Duodenal mucosa (tissue), 2 donors: ENCODE results near the gene FADS1.

Experiments
- H3K27ac ChIP-seq: one replicate; pipeline ENCODE4 v1.7.0; 2013; ENCODE audit warnings: low read depth, low read length
- H3K27me3 ChIP-seq, 2 donors: one replicate each; pipeline ENCODE4 v1.7.0; 2013; ENCODE audit warnings: low read length in 2 of 2, control low read depth in 1 of 2; ENCODE audit not compliant: insufficient read depth in 2 of 2, control insufficient read depth in 1 of 2
- H3K36me3 ChIP-seq, 2 donors: one replicate each; pipeline ENCODE4 v1.7.0; 2013; ENCODE audit warnings: low read length in 2 of 2, control low read depth in 1 of 2; ENCODE audit not compliant: insufficient read depth in 2 of 2, control insufficient read depth in 1 of 2
- H3K4me1 ChIP-seq, 2 donors: one replicate each; pipeline ENCODE4 v1.7.0; 2013; ENCODE audit warnings: low read length in 2 of 2, control low read depth in 1 of 2; ENCODE audit not compliant: insufficient read depth in 2 of 2, control insufficient read depth in 1 of 2
- H3K4me3 ChIP-seq, 2 donors: one replicate each; pipeline ENCODE4 v1.7.0; 2013; ENCODE audit warnings: low read length in 2 of 2, low read depth in 1 of 2
- H3K9ac ChIP-seq, 2 donors: one replicate each; pipeline ENCODE4 v1.7.0; 2013; ENCODE audit warnings: low read length in 2 of 2, low read depth in 1 of 2
- H3K9me3 ChIP-seq, 2 donors: one replicate each; pipeline ENCODE4 v1.7.0; 2013; ENCODE audit warnings: low read length in 2 of 2, control low read depth in 1 of 2; ENCODE audit not compliant: control insufficient read depth in 1 of 2

FADS1 gene

DNA sequence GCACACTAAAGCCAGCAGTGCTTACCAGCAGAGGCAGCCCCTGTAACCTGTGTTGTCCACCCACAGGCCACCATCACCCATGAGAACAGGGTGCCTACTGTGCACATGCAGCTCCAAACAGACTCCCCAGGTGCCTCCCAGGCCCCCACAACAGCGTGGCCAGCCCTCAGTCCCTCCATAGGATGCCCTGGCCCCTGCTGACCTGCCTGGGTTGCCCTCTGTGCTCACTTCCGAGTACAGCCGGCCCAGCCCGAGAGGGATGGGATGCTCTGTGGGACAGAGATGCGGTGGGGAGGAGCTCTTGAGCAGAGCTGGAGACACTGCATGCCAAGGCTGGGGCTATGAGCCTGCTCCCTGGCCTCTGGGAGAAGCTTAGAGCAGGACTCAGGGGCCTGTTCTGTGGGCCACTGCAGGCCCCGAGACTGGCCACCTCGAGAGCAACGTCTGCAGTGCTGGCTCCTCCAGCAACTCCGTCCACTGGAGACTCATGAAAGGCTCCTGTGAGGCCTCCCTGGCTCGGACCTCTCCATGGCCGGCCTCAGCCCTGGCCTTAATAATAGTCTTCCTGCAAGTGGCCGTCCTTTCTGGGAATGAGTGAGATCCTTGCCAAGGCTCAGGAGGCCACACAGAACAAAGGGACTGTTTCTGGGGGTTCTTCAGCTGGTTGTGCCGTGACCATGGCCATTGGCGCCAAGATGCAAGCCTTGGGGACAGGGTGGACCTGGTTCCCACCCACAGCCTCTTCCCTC lies 38.3 kb upstream of the FADS1 start:
- Histone ChIP-seq H3K4me3 (no peak overlapping the region), H3K4me1 (peaks cover 7 to 14% of the 10 kb centered on the region in 2 donors), H3K9me3 (no peaks in the 10 kb centered on the region), H3K27me3 (no peaks in the 10 kb centered on the region), H3K9ac (no peak overlapping the region), H3K36me3 (peaks cover 0 to 61% of the 10 kb centered on the region in 2 donors), H3K27ac (no peak overlapping the region)

- Histone ChIP-seq H3K4me1 (peaks cover 7 to 14% of the 10 kb centered on the region in 2 donors), H3K9me3 (no peaks in the 10 kb centered on the region), H3K36me3 (peaks cover 0 to 55% of the 10 kb centered on the region in 2 donors), H3K9ac (no peak overlapping the region), H3K27ac (no peak overlapping the region), H3K27me3 (no peaks in the 10 kb centered on the region), H3K4me3 (no peak overlapping the region)
These were observed 37.5 kb upstream of the FADS1 start for GRCh38 chr11:61854206-61854895.

DNA sequence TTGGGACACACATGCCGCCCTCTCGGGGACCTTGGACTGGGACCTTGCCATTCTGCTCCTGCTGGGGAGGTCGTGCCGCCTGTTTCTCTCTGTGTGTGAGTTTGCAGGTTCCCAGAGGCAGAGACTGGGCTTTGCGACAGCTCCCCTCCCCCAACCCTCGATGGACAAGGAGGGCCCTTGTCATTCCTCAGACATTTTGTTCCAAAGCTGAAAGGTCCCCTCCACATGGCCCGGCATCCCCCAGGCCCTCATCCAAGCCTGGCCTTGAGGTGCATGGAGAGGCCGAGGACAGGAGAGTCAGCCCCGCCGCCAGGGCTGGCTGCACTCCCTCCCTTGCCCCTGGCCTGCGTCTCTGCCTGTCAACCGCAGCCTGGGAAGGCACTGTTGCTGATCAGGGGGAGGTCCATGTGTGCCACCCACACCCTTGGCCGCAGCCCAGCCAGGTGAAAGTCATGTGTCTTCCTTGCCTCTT lies 36.9 kb upstream of the FADS1 start:
- H3K36me3 ChIP-seq = peaks cover 0 to 54% of the 10 kb centered on the region in 2 donors
- H3K27me3 ChIP-seq = no peaks in the 10 kb centered on the region

GRCh38 chr11:61851900-61852295 lies 35.1 kb upstream of the FADS1 start:
- peaks cover 7 to 14% of the 10 kb centered on the region in 2 donors for H3K4me1 ChIP-seq

More for the DNA sequence above, 36.9 kb upstream of the FADS1 start:
- Histone ChIP-seq H3K4me1 (peaks cover 7 to 14% of the 10 kb centered on the region in 2 donors), H3K9me3 (no peaks in the 10 kb centered on the region), H3K4me3 (no peak overlapping the region), H3K9ac (no peak overlapping the region), H3K27ac (no peak overlapping the region)

DNA sequence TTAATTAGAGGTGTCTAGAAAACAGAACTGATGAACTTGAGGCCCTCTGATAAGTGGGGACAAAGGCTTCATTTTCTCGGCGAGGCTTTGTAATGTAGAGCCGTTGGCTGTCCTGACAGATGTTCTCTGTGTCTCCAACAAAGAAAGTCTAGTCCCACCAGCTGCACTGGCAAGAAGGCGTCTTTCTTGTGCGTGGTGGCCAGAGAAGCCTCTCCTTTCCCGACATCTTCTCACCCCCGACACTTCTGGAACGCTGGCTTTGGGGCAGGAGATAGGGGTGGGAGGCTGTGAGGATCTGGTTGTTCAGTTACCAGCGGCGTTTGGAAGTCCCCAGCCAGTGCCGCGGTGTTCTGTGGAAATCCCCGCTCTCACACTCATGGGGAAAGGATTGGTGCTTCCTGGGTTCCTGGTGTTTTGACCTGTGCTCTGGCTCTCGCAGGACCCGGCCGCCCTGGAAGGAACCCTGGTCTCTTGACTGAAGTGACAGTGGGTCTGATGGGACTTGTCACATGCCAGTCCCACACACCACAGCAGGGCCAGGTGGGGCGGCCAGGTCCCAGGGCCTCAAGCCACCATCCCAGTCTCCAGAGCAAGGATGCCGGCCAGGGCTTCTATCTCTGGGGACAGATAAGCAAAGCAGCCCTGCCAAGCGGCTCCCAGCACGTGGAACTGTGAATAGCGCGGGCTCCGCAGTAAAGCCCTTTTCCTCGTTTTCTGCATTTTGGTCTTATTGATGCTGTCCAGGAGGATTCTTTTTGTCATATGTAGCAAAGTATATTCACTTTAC lies 34.5 kb upstream of the FADS1 start:
- Histone ChIP-seq H3K27ac (no peak overlapping the region), H3K36me3 (peaks cover 0 to 50% of the 10 kb centered on the region in 2 donors), H3K4me1 (peaks cover 7 to 14% of the 10 kb centered on the region in 2 donors), H3K9me3 (no peaks in the 10 kb centered on the region), H3K9ac (no peak overlapping the region), H3K4me3 (no peak overlapping the region), H3K27me3 (no peaks in the 10 kb centered on the region)

More at GRCh38 chr11:61851900-61852295, 35.1 kb upstream of the FADS1 start:
- Histone ChIP-seq H3K27ac (no peak overlapping the region), H3K4me3 (no peak overlapping the region), H3K27me3 (no peaks in the 10 kb centered on the region), H3K9me3 (no peaks in the 10 kb centered on the region), H3K9ac (no peak overlapping the region), H3K36me3 (peaks cover 0 to 56% of the 10 kb centered on the region in 2 donors)

DNA sequence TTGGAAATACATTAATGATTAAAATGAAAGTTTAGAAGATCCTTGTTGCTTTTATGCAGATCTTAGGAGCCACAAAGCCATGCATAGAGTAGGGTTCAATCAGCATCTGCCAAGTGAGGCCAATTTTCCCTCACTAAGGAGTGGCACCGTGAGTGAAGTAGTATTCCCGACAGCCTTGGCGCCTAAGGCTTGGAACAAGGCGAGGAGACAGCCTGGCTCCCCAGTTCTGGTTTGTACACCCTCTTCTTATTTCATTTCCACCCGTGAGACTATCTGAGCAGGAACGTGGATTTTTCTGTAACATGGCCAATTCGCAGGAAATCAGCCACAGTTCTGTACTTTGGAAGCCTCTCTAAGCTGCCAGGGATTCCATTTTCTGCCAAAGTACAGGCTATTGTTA lies 33.9 kb upstream of the FADS1 start:
- no peak overlapping the region for H3K4me3 ChIP-seq
- H3K36me3 ChIP-seq = peaks cover 0 to 47% of the 10 kb centered on the region in 2 donors
- no peak overlapping the region for H3K9ac ChIP-seq
- H3K27ac ChIP-seq = no peak overlapping the region
- H3K9me3 ChIP-seq = no peaks in the 10 kb centered on the region
- H3K4me1 ChIP-seq = peaks cover 7 to 14% of the 10 kb centered on the region in 2 donors
- no peaks in the 10 kb centered on the region for H3K27me3 ChIP-seq

- Histone ChIP-seq H3K36me3 (peaks cover 0 to 35% of the 10 kb centered on the region in 2 donors), H3K4me3 (no peak overlapping the region), H3K9me3 (no peaks in the 10 kb centered on the region), H3K9ac (no peak overlapping the region), H3K27ac (no peak overlapping the region), H3K4me1 (peaks cover 7 to 14% of the 10 kb centered on the region in 2 donors), H3K27me3 (no peaks in the 10 kb centered on the region)
These were observed 31.8 kb upstream of the FADS1 start for GRCh38 chr11:61848631-61849030.

DNA sequence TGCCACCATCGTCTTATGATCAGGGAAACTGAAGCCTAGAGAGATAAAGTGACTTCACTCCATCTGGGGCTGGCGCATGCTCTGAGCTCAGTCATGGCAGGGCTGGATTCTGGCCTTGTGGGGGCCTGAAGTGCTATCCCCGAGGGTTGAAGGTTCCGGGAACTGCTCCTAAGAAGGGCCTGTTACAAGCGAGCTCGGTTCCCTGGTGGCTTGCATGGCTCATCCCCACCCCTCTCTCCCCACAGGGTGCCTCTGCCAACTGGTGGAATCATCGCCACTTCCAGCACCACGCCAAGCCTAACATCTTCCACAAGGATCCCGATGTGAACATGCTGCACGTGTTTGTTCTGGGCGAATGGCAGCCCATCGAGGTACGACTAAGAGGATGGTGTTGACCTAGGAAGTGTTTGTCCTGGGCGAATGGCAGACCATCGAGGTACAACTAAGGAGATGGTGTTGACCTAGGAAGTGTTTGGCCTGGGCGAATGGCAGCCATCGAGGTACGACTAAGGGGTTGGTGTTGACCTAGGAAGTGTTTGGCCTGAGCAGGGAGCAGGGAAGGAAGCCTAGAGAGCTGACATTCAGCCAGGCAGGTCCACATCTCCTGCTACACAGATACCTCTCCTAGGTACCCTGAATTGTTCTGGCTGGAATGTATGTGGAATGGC lies 31.2 kb upstream of the FADS1 start:
- no peak overlapping the region for H3K9ac ChIP-seq
- no peak overlapping the region for H3K27ac ChIP-seq
- H3K36me3 ChIP-seq = peaks cover 0 to 37% of the 10 kb centered on the region in 2 donors
- H3K4me1 ChIP-seq = peaks cover 7 to 14% of the 10 kb centered on the region in 2 donors
- no peaks in the 10 kb centered on the region for H3K27me3 ChIP-seq
- H3K9me3 ChIP-seq = no peaks in the 10 kb centered on the region
- no peak overlapping the region for H3K4me3 ChIP-seq

GRCh38 chr11:61846362-61847020 lies 29.7 kb upstream of the FADS1 start:
- H3K9me3 ChIP-seq = no peaks in the 10 kb centered on the region
- no peak overlapping the region for H3K9ac ChIP-seq
- no peak overlapping the region for H3K27ac ChIP-seq
- peaks cover 0 to 43% of the 10 kb centered on the region in 2 donors for H3K36me3 ChIP-seq
- H3K27me3 ChIP-seq = no peaks in the 10 kb centered on the region
- peaks cover 5 to 12% of the 10 kb centered on the region in 2 donors for H3K4me1 ChIP-seq
- H3K4me3 ChIP-seq = no peak overlapping the region
